ENCODE measurements around the gene SEC31A. TPM values are rescaled to one million over a fixed set of nuclear protein-coding genes. Genes with fewer than 3 reads are reported as not detected.
"Not testable (repeated sequence)": the region's sequence is repeated elsewhere in the genome, so short reads cannot be mapped to it uniquely, and the experiment has no call there.

SEC31A gene
- total RNA-seq, 1 donor from 2014 or later = 233 TPM

DNA sequence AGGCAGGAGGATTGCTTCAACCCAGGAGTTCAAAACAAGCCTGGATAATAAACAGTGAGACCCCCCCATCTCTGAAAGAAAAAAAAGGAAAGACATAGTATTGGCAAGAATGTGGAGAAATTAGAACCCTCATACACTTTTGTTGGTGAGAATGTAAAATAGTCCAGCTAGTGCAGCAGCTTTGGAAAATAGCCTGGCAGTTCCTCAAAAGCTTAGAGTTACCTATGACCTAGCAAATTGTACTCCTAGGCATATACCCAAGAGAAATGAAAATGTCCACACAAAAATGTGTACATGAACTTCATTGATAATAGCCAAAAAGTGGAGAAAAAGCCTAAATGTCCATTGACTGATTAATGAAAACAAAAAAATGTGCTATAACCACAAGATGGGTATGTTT, 30.8 kb upstream of the SEC31A start:
- no peaks in the 10 kb centered on the region for H3K4me1 Mint-ChIP-seq (ENCODE audit: unreplicated experiment)
- no peaks in the 10 kb centered on the region for H3K36me3 Mint-ChIP-seq
- H3K27me3 Mint-ChIP-seq = no peaks in the 10 kb centered on the region
- no peak overlapping the region for H3K27ac Mint-ChIP-seq
- DNase-seq (ENCODE audit: extremely low spot score, unreplicated experiment) = no peak
- TF ChIP-seq, protein P1, sequence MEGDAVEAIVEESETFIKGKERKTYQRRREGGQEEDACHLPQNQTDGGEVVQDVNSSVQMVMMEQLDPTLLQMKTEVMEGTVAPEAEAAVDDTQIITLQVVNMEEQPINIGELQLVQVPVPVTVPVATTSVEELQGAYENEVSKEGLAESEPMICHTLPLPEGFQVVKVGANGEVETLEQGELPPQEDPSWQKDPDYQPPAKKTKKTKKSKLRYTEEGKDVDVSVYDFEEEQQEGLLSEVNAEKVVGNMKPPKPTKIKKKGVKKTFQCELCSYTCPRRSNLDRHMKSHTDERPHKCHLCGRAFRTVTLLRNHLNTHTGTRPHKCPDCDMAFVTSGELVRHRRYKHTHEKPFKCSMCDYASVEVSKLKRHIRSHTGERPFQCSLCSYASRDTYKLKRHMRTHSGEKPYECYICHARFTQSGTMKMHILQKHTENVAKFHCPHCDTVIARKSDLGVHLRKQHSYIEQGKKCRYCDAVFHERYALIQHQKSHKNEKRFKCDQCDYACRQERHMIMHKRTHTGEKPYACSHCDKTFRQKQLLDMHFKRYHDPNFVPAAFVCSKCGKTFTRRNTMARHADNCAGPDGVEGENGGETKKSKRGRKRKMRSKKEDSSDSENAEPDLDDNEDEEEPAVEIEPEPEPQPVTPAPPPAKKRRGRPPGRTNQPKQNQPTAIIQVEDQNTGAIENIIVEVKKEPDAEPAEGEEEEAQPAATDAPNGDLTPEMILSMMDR (conservative IDR thresholded peaks at IDR 0.05) = no peak
- no peak overlapping the region for H3K4me3 Mint-ChIP-seq
- no peaks in the 10 kb centered on the region for H3K9me3 Mint-ChIP-seq

DNA sequence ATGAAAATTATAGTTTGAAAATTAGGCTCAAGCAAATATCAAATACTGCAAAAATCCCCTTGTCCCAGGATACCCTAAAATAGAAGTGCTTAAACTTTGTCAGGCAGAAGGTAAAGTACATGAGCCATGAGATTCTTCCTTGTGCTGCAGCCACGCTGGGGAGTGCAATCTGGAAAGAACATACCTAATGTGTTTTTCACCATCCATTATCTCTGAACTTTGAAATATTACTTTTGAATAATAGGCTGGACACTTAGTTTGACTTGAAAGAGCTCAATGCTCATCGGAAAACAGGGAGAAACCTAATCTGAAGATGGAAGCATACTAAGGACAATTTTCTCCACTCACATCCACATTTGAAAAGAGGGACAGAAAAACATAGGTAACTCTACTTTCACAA, 28.4 kb upstream of the SEC31A start:
- no peaks in the 10 kb centered on the region for H3K4me1 Mint-ChIP-seq (ENCODE audit: unreplicated experiment)
- no peak overlapping the region for H3K27ac Mint-ChIP-seq
- peaks cover 6% of the 10 kb centered on the region for H3K36me3 Mint-ChIP-seq
- H3K4me3 Mint-ChIP-seq = no peak overlapping the region
- no peaks in the 10 kb centered on the region for H3K27me3 Mint-ChIP-seq
- TF ChIP-seq, protein P1 (conservative IDR thresholded peaks at IDR 0.05) = no peak
- no peak for DNase-seq (ENCODE audit: extremely low spot score, unreplicated experiment)
- no peaks in the 10 kb centered on the region for H3K9me3 Mint-ChIP-seq

DNA sequence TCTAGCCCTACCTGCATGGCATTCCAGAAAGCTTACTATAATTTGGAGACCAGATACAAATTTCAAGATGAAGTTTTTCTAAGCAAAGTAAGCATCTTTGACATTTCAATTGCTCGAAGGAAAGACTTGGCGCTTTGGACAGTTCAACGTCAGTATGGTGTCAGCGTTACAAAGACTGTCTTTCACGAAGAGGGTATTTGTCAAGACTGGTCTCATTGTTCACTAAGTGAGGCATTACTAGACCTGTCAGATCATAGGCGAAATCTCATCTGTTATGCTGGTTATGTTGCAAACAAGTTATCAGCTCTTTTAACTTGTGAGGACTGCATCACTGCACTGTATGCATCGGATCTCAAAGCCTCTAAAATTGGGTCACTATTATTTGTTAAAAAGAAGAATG, 27.1 kb upstream of the SEC31A start:
- Mint-ChIP-seq H3K27me3 (no peaks in the 10 kb centered on the region), H3K36me3 (peaks cover 7% of the 10 kb centered on the region), H3K4me1 (ENCODE audit: unreplicated experiment) (no peaks in the 10 kb centered on the region), H3K4me3 (no peak overlapping the region), H3K27ac (no peak overlapping the region), H3K9me3 (no peaks in the 10 kb centered on the region)
- TF ChIP-seq, protein P1 (conservative IDR thresholded peaks at IDR 0.05) = no peak
- DNase-seq (ENCODE audit: extremely low spot score, unreplicated experiment) = no peak

DNA sequence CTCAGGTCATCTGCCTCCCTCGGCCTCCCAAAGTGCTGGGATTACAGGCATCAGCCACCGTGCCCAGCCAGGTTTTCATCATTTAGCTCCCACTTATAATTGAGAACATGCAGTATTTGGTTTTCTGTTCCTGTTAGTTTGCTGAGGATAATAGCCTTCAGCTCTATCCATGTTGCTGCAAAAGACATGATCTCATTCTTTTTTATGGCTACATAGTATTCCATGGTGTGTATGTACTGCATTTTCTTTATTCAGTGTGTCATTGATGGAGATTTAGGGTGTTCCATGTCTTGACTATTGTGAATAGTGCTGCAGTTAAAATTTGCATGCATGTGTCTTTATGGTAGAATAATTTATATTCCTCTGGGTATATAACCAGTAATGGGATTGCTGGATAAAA, 23.0 kb upstream of the SEC31A start:
- DNase-seq (ENCODE audit: extremely low spot score, unreplicated experiment); H3K27ac Mint-ChIP-seq; H3K9me3 Mint-ChIP-seq; H3K27me3 Mint-ChIP-seq; H3K4me1 Mint-ChIP-seq (ENCODE audit: unreplicated experiment); H3K4me3 Mint-ChIP-seq: not testable (repeated sequence)
- H3K36me3 Mint-ChIP-seq = peaks cover 15% of the 10 kb centered on the region

DNA sequence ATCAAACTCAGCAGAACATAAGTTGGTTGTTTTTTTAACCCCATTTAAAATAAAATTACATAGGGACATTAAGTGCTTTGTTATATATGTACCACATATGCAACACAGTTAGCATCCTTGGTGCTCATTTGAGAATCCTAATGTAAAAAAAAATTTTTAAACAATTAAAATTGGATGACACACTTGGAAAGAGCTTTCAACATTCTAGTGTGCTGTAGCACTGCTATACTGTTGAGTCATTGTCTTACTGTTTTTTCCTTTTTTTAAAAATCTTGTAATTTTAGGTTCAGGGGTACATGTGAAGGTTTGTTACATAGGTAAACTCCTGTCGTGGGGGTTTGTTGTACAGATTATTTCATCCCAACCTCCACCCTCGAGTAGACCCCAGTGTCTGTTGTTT, 22.4 kb upstream of the SEC31A start:
- no peak overlapping the region for H3K27ac Mint-ChIP-seq
- no peaks in the 10 kb centered on the region for H3K9me3 Mint-ChIP-seq
- H3K27me3 Mint-ChIP-seq = no peaks in the 10 kb centered on the region
- peaks cover 15% of the 10 kb centered on the region for H3K36me3 Mint-ChIP-seq
- DNase-seq (ENCODE audit: extremely low spot score, unreplicated experiment) = no peak
- TF ChIP-seq, protein P1 (conservative IDR thresholded peaks at IDR 0.05) = no peak
- H3K4me1 Mint-ChIP-seq (ENCODE audit: unreplicated experiment) = no peaks in the 10 kb centered on the region
- H3K4me3 Mint-ChIP-seq = no peak overlapping the region

DNA sequence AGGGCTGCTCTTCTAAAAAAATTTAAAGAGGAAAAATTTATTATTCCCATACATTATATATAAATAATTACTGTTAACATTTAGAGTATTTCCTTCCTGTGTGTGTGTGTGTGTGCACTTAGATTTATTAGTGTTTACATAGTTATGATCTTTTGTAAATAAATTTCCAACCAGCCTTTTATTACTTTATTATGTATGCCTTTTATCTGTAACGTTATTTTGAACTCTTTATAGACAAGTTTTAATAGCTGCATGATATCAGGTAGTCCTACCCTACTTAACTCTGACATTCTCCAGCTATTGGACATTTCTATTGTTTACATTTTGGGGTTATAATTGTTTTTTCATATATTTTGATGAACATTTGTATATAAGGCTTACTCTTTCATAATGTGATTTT, 18.4 kb upstream of the SEC31A start:
- no peak overlapping the region for H3K4me3 Mint-ChIP-seq
- DNase-seq (ENCODE audit: extremely low spot score, unreplicated experiment) = no peak
- no peaks in the 10 kb centered on the region for H3K27me3 Mint-ChIP-seq
- TF ChIP-seq, protein P1 (conservative IDR thresholded peaks at IDR 0.05) = no peak
- no peaks in the 10 kb centered on the region for H3K4me1 Mint-ChIP-seq (ENCODE audit: unreplicated experiment)
- H3K36me3 Mint-ChIP-seq = peaks cover 8% of the 10 kb centered on the region
- H3K27ac Mint-ChIP-seq = no peak overlapping the region
- H3K9me3 Mint-ChIP-seq = no peaks in the 10 kb centered on the region

Data from type B pancreatic cell (in vitro differentiated cells).